OCI-LY3 (cell line): Measurements from ENCODE around the gene MNX1.

Experiments
- H2AFZ ChIP-seq: fragments of 200-600, 300-600 bp; shearing (Covaris generic); 2 replicates; pipeline ENCODE4 v1.6.0; 2014; ENCODE audit warnings: antibody characterized with exemption, low read depth, low read length
- H3K27ac ChIP-seq: fragments of 200-600, 300-600 bp; sonication (generic); 2 replicates; pipeline ENCODE4 v1.5.1; 2014; ENCODE audit warnings: mild to moderate bottlenecking, low read length, moderate library complexity, mixed read lengths
- H3K27me3 ChIP-seq: fragments of 200-600, 300-600 bp; sonication (generic); 2 replicates; pipeline ENCODE4 v1.6.1; 2014; ENCODE audit warnings: low read depth, low read length, mixed read lengths
- H3K36me3 ChIP-seq: fragments of 200-600, 300-600 bp; sonication (generic); replicated peaks from 2 replicates; pipeline ENCODE3; 2014; ENCODE audit warnings: low read depth, low read length, mixed read lengths
- H3K4me1 ChIP-seq: fragments of 300-600, 200-600 bp; sonication (generic); 2 replicates; pipeline ENCODE4 v1.6.1; 2014; ENCODE audit warnings: low read length, mixed read lengths
- H3K4me2 ChIP-seq: fragments of 200-600, 300-600 bp; sonication (generic); 2 replicates; pipeline ENCODE4 v1.6.1; 2014; ENCODE audit warnings: low read length, mixed read lengths
- H3K4me3 ChIP-seq: fragments of 300-600, 200-600 bp; sonication (generic); 2 replicates; pipeline ENCODE4 v1.5.1; 2014; ENCODE audit warnings: antibody characterized with exemption, mild to moderate bottlenecking, low read length, moderate library complexity
- H3K79me2 ChIP-seq: fragments of 300-600, 200-600 bp; shearing (Covaris generic); 2 replicates; pipeline ENCODE4 v1.6.1; 2014; ENCODE audit warnings: mild to moderate bottlenecking, low read length, mixed read lengths
- H3K9ac ChIP-seq: fragments of 300-600, 200-600 bp; shearing (Covaris generic); 2 replicates; pipeline ENCODE4 v1.6.0; 2014; ENCODE audit warnings: mild to moderate bottlenecking, low read length, moderate library complexity
- H3K9me3 ChIP-seq: fragments of 200-600, 300-600 bp; shearing (Covaris generic); 2 replicates; pipeline ENCODE4 v1.6.1; 2014; ENCODE audit warnings: low read length, mixed read lengths; ENCODE audit not compliant: insufficient read depth
- H4K20me1 ChIP-seq: fragments of 200-600, 300-600 bp; sonication (generic); 2 replicates; pipeline ENCODE4 v1.6.1; 2016; ENCODE audit warnings: low read length, mixed read lengths; ENCODE audit not compliant: insufficient read depth
- CTCF ChIP-seq: fragments of 200-600, 300-600 bp; sonication (generic); IDR thresholded peaks from 2 replicates; pipeline ENCODE4 v1.5.1; 2014; ENCODE audit warnings: antibody characterized with exemption, low read length, low read depth
- EZH2phosphoT487 ChIP-seq: fragments of 200-600 bp; shearing (Covaris generic); IDR thresholded peaks from 2 replicates; pipeline ENCODE4 v1.6.1; 2018; ENCODE audit warnings: antibody characterized with exemption, mixed run types, low read depth

Gene MNX1

GRCh38 chr7:156993021-156993924 is 17.2 kb downstream of the MNX1 start:
- H3K79me2 ChIP-seq, result no peaks in the 10 kb centered on the region
- no peak overlapping the region for H3K9ac ChIP-seq
- TF ChIP-seq EZH2phosphoT487 (no peak), CTCF (no peak)
- H3K4me2 ChIP-seq, result no peak overlapping the region
- H4K20me1 ChIP-seq, result no peaks in the 10 kb centered on the region
- no peaks in the 10 kb centered on the region for H3K27me3 ChIP-seq
- H3K36me3 ChIP-seq, result no peaks in the 10 kb centered on the region
- H3K4me1 ChIP-seq, result no peaks in the 10 kb centered on the region
- H2AFZ ChIP-seq, result no peak overlapping the region
- no peak overlapping the region for H3K27ac ChIP-seq
- no peaks in the 10 kb centered on the region for H3K9me3 ChIP-seq
- no peak overlapping the region for H3K4me3 ChIP-seq

GRCh38 chr7:156989766-156990535 is 20.5 kb downstream of the MNX1 start:
- H2AFZ ChIP-seq, result no peak overlapping the region
- H3K27me3 ChIP-seq, result no peaks in the 10 kb centered on the region
- no peak overlapping the region for H3K9ac ChIP-seq
- H3K4me2 ChIP-seq, result no peak overlapping the region
- no peaks in the 10 kb centered on the region for H3K79me2 ChIP-seq
- no peaks in the 10 kb centered on the region for H3K4me1 ChIP-seq
- no peak for TF ChIP-seq EZH2phosphoT487
- no peak for TF ChIP-seq CTCF
- H3K4me3 ChIP-seq, result no peak overlapping the region
- H3K9me3 ChIP-seq, result no peaks in the 10 kb centered on the region
- H3K27ac ChIP-seq, result no peak overlapping the region
- no peaks in the 10 kb centered on the region for H4K20me1 ChIP-seq
- no peaks in the 10 kb centered on the region for H3K36me3 ChIP-seq

GRCh38 chr7:156988343-156989185 is 21.9 kb downstream of the MNX1 start:
- no peak overlapping the region for H3K9ac ChIP-seq
- no peak overlapping the region for H3K4me3 ChIP-seq
- TF ChIP-seq EZH2phosphoT487 (no peak), CTCF (no peak)
- H4K20me1 ChIP-seq, result no peaks in the 10 kb centered on the region
- H3K27me3 ChIP-seq, result no peaks in the 10 kb centered on the region
- no peaks in the 10 kb centered on the region for H3K36me3 ChIP-seq
- no peak overlapping the region for H2AFZ ChIP-seq
- H3K27ac ChIP-seq, result no peak overlapping the region
- H3K79me2 ChIP-seq, result no peaks in the 10 kb centered on the region
- H3K4me2 ChIP-seq, result no peak overlapping the region
- no peaks in the 10 kb centered on the region for H3K9me3 ChIP-seq
- no peaks in the 10 kb centered on the region for H3K4me1 ChIP-seq

- H3K4me2 ChIP-seq, result no peak overlapping the region
- no peak overlapping the region for H3K27ac ChIP-seq
- no peaks in the 10 kb centered on the region for H3K4me1 ChIP-seq
- no peak overlapping the region for H3K4me3 ChIP-seq
- no peaks in the 10 kb centered on the region for H3K27me3 ChIP-seq
- no peak overlapping the region for H2AFZ ChIP-seq
- no peak overlapping the region for H3K9ac ChIP-seq
- peaks cover 5% of the 10 kb centered on the region for H3K36me3 ChIP-seq
- H3K79me2 ChIP-seq, result no peaks in the 10 kb centered on the region
- TF ChIP-seq EZH2phosphoT487 (no peak), CTCF (no peak)
- no peaks in the 10 kb centered on the region for H3K9me3 ChIP-seq
- H4K20me1 ChIP-seq, result no peaks in the 10 kb centered on the region
These were observed 24.1 kb downstream of the MNX1 start for GRCh38 chr7:156986378-156986777.
